T-helper 17 cell (primary cell): Measurements from ENCODE around the gene KLHL24. TPM values are rescaled to one million over a fixed set of nuclear protein-coding genes. Genes with fewer than 3 reads are reported as not detected.
"Not testable (repeated sequence)": the region's sequence is repeated elsewhere in the genome, so short reads cannot be mapped to it uniquely, and the experiment has no call there.

Experiments used
- ATAC-seq: fragments of 150-1000 bp; cut with Tn5 transposase; 2 replicates; pipeline ENCODE4 v1.10.0; 2021; ENCODE audit warnings: mild to moderate bottlenecking, moderate library complexity
- DNase-seq, 3 donors: peaks; one replicate each; pipeline versions ENCODE4 v3.0.0 to v3.0.0-alpha.2; 2020 to 2021
- H3K9me3 ChIP-seq: one replicate; pipeline ENCODE4 v1.7.0; 2013; ENCODE audit warnings: low read length, mild to moderate bottlenecking; ENCODE audit not compliant: control insufficient read depth, poor library complexity, severe bottlenecking
- H3K27ac Mint-ChIP-seq: one replicate; pipeline ENCODE4 v1.8.0; 2022; ENCODE audit warnings: mild to moderate bottlenecking, moderate library complexity, mixed read lengths
- H3K27me3 Mint-ChIP-seq: one replicate; pipeline ENCODE4 v1.8.0; 2022; ENCODE audit warnings: mixed read lengths
- H3K36me3 Mint-ChIP-seq: one replicate; pipeline ENCODE4 v1.8.0; 2022; ENCODE audit warnings: low read depth, mixed read lengths
- H3K4me1 Mint-ChIP-seq: one replicate; pipeline ENCODE4 v1.8.0; 2022; ENCODE audit warnings: mild to moderate bottlenecking, mixed read lengths
- H3K4me3 Mint-ChIP-seq: one replicate; pipeline ENCODE4 v1.8.0; 2022; ENCODE audit warnings: mild to moderate bottlenecking, moderate library complexity, mixed read lengths
- total RNA-seq, 4 donors: library from RNA in 2 of 4; stranded (reverse) in 2 of 4; gene quantifications; one replicate each; pipeline ENCODE4 v1.2.3 and lab custom pipeline; 2022 to 2026

Gene KLHL24
- total RNA-seq, 2 donors from 2014 or later, result 120 to 143 TPM

GRCh38 chr3:183689621-183690020 lies 54.2 kb downstream of the KLHL24 start:
- not testable (repeated sequence) for H3K36me3 Mint-ChIP-seq, H3K4me1 Mint-ChIP-seq, ATAC-seq, H3K27me3 Mint-ChIP-seq, DNase-seq, H3K4me3 Mint-ChIP-seq, H3K9me3 ChIP-seq, H3K27ac Mint-ChIP-seq

- no peak for ATAC-seq
Observed at GRCh38 chr3:183690402-183690995, 55.1 kb downstream of the KLHL24 start.

GRCh38 chr3:183692436-183692835 lies 57.0 kb downstream of the KLHL24 start:
- DNase-seq (no peak), ATAC-seq (no peak)
- H3K9me3 ChIP-seq, result no peaks in the 10 kb centered on the region
- no peaks in the 10 kb centered on the region for H3K27me3 Mint-ChIP-seq
- H3K27ac Mint-ChIP-seq, result no peak overlapping the region
- peaks cover 4% of the 10 kb centered on the region for H3K4me1 Mint-ChIP-seq
- H3K36me3 Mint-ChIP-seq, result no peaks in the 10 kb centered on the region
- H3K4me3 Mint-ChIP-seq, result no peak overlapping the region

More at GRCh38 chr3:183690402-183690995, 55.1 kb downstream of the KLHL24 start:
- no peaks in the 10 kb centered on the region for H3K27me3 Mint-ChIP-seq
- H3K4me1 Mint-ChIP-seq, result no peaks in the 10 kb centered on the region
- no peak overlapping the region for H3K27ac Mint-ChIP-seq
- DNase-seq, result no peak
- no peak overlapping the region for H3K4me3 Mint-ChIP-seq
- no peaks in the 10 kb centered on the region for H3K36me3 Mint-ChIP-seq
- H3K9me3 ChIP-seq, result no peaks in the 10 kb centered on the region

- H3K4me1 Mint-ChIP-seq, result peaks cover 24% of the 10 kb centered on the region
- DNase-seq (no peak), ATAC-seq (no peak)
- no peaks in the 10 kb centered on the region for H3K36me3 Mint-ChIP-seq
- H3K27me3 Mint-ChIP-seq, result no peaks in the 10 kb centered on the region
- no peaks in the 10 kb centered on the region for H3K9me3 ChIP-seq
- H3K27ac Mint-ChIP-seq, result no peak overlapping the region
- H3K4me3 Mint-ChIP-seq, result no peak overlapping the region
Observed at GRCh38 chr3:183695569-183696364, 60.3 kb downstream of the KLHL24 start.

GRCh38 chr3:183697123-183697609 lies 61.7 kb downstream of the KLHL24 start:
- Mint-ChIP-seq H3K27ac (peak overlapping the region; percentile 47), H3K4me1 (peaks cover 26% of the 10 kb centered on the region), H3K4me3 (peak overlapping the region; percentile 93), H3K27me3 (no peaks in the 10 kb centered on the region), H3K36me3 (no peaks in the 10 kb centered on the region)
- H3K9me3 ChIP-seq, result no peaks in the 10 kb centered on the region
- DNase-seq (no peak), ATAC-seq (no peak)

- Mint-ChIP-seq H3K36me3 (no peaks in the 10 kb centered on the region), H3K4me1 (peaks cover 26% of the 10 kb centered on the region), H3K4me3 (peak within 1 kb of the TSS; percentile 93), H3K27me3 (no peaks in the 10 kb centered on the region), H3K27ac (peak within 1 kb of the TSS; percentile 90)
- ATAC-seq, result peak; percentile 90
- peak; percentile 49 to 65 (median 62) for DNase-seq
- no peaks in the 10 kb centered on the region for H3K9me3 ChIP-seq
Observed at GRCh38 chr3:183697610-183698317, 62.3 kb downstream of the KLHL24 start, which contains the start of gene YEATS2. Gene YEATS2 (plus strand): TSS chr3:183697797. CDS start chr3:183715163, 17,366 bp downstream.

- Mint-ChIP-seq H3K4me1 (peaks cover 27% of the 10 kb centered on the region), H3K27me3 (no peaks in the 10 kb centered on the region), H3K4me3 (peak overlapping the region; percentile 93), H3K36me3 (no peaks in the 10 kb centered on the region), H3K27ac (peak overlapping the region; percentile 90)
- peak in 2 of 3 donors; percentile 7 to 13 for DNase-seq
- H3K9me3 ChIP-seq, result no peaks in the 10 kb centered on the region
- ATAC-seq, result peak; percentile 51
Observed at GRCh38 chr3:183698318-183698751, 62.9 kb downstream of the KLHL24 start.

- Mint-ChIP-seq H3K36me3 (no peaks in the 10 kb centered on the region), H3K27me3 (no peaks in the 10 kb centered on the region), H3K27ac (peak overlapping the region; percentile 90), H3K4me1 (peaks cover 29% of the 10 kb centered on the region), H3K4me3 (peak overlapping the region; percentile 93)
- ATAC-seq (peak; percentile 27), DNase-seq (no peak)
- H3K9me3 ChIP-seq, result no peaks in the 10 kb centered on the region
Observed at GRCh38 chr3:183698756-183699155, 63.3 kb downstream of the KLHL24 start.

GRCh38 chr3:183699238-183699947 lies 64.0 kb downstream of the KLHL24 start:
- peak overlapping the region; percentile 90 for H3K27ac Mint-ChIP-seq
- ATAC-seq (no peak), DNase-seq (no peak)
- H3K9me3 ChIP-seq, result no peaks in the 10 kb centered on the region
- H3K4me3 Mint-ChIP-seq, result peak overlapping the region; percentile 93
- peaks cover 33% of the 10 kb centered on the region for H3K4me1 Mint-ChIP-seq
- H3K36me3 Mint-ChIP-seq, result no peaks in the 10 kb centered on the region
- no peaks in the 10 kb centered on the region for H3K27me3 Mint-ChIP-seq

GRCh38 chr3:183701744-183702143 lies 66.3 kb downstream of the KLHL24 start:
- H3K9me3 ChIP-seq, result no peaks in the 10 kb centered on the region
- ATAC-seq, result no peak
- peak overlapping the region; percentile 90 for H3K27ac Mint-ChIP-seq

GRCh38 chr3:183703892-183704291 lies 68.5 kb downstream of the KLHL24 start:
- not testable (repeated sequence) for H3K4me3 Mint-ChIP-seq, DNase-seq, H3K27ac Mint-ChIP-seq, H3K9me3 ChIP-seq, H3K27me3 Mint-ChIP-seq, ATAC-seq, H3K36me3 Mint-ChIP-seq
- peaks cover 33% of the 10 kb centered on the region for H3K4me1 Mint-ChIP-seq

More at GRCh38 chr3:183701744-183702143, 66.3 kb downstream of the KLHL24 start:
- Mint-ChIP-seq H3K4me3 (no peak overlapping the region), H3K36me3 (no peaks in the 10 kb centered on the region), H3K27me3 (no peaks in the 10 kb centered on the region), H3K4me1 (peaks cover 40% of the 10 kb centered on the region)
- DNase-seq, result no peak

GRCh38 chr3:183710231-183710630 lies 74.8 kb downstream of the KLHL24 start:
- no peaks in the 10 kb centered on the region for H3K36me3 Mint-ChIP-seq
- H3K27ac Mint-ChIP-seq, result no peak overlapping the region
- no peaks in the 10 kb centered on the region for H3K27me3 Mint-ChIP-seq
- ATAC-seq, result no peak
- H3K4me1 Mint-ChIP-seq, result peaks cover 9% of the 10 kb centered on the region
- H3K4me3 Mint-ChIP-seq, result no peak overlapping the region
- no peaks in the 10 kb centered on the region for H3K9me3 ChIP-seq
- DNase-seq, result no peak
